Skin epidermis (tissue), 12 donors: ENCODE results near the gene SLC36A3.
A peak's percentile ranks its signal among the peaks of the same experiment; 100 is the strongest.
"Not testable (repeated sequence)": the region's sequence is repeated elsewhere in the genome, so short reads cannot be mapped to it uniquely, and the experiment has no call there.

Experiments used
- H3K27ac ChIP-seq, 21 experiments: fragments of 200-600 bp; sonication (generic) in 11 of 21; one replicate each; pipeline ENCODE4 v1.5.0; 2020; ENCODE audit warnings: mild to moderate bottlenecking in 3 of 21, inconsistent platforms in 2 of 21, moderate library complexity in 2 of 21
- H3K4me3 ChIP-seq, 7 experiments: fragments of 200-600 bp; sonication (generic) in 2 of 7; one replicate each; pipeline ENCODE4 v1.5.0; 2020; ENCODE audit warnings: inconsistent platforms in 2 of 7, mild to moderate bottlenecking in 2 of 7, moderate library complexity in 1 of 7

The SLC36A3 gene

DNA sequence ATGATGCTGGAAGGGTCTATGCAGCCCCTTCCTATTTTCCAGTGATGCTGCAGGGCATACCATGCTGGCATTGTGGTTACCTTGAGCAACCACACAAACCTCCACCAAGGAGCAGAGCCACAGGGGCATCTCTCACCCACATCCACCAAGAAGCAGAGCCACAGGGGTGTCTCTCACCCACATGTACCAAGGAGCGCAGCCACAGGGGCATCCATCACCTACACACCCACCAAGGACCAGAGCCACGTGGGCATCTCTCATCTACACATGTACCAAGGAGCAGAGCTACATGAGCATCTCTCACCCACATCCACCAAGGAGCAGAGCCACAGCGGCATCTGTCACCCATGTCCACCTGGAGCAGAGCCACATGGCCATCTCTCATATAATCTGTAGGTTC lies 59.4 kb downstream of the SLC36A3 start:
- no peak overlapping the region for H3K27ac ChIP-seq

GRCh38 chr5:151243564-151243963 lies 60.0 kb downstream of the SLC36A3 start:
- Histone ChIP-seq H3K4me3 (no peak overlapping the region), H3K27ac (no peak overlapping the region)

More for the DNA sequence above, 59.4 kb downstream of the SLC36A3 start:
- no peak overlapping the region for H3K4me3 ChIP-seq

- Histone ChIP-seq H3K27ac (no peak overlapping the region), H3K4me3 (no peak overlapping the region)
These were observed 60.4 kb downstream of the SLC36A3 start for GRCh38 chr5:151243127-151243526.

- no peak overlapping the region for H3K27ac ChIP-seq
- no peak overlapping the region for H3K4me3 ChIP-seq
These were observed 62.5 kb downstream of the SLC36A3 start for GRCh38 chr5:151240924-151241635.

DNA sequence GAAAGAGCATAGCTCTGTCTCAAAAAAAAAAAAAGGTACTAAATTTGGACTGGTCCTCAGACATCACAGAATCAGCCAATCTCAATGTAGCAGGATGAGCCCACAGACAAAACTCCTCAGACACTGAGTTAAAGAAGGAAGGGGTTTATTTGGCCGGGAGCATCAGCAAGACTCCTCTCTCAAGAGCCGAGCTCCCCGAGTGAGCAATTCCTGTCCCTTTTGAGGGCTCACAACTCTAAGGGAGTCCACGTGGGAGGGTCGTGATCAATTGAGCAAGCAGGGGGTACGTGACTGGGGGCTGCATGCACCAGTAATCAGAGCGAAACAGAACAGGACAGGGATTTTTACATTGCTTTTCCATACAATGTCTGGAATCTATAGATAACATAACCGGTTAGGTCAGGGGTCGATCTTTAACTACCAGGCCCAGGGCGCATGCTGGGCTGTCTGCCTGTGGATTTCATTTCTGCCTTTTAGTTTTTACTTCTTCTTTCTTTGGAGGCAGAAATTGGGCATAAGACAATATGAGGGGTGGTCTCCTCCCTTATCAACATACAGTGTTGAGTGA lies 63.2 kb downstream of the SLC36A3 start:
- H3K27ac ChIP-seq, H3K4me3 ChIP-seq: not testable (repeated sequence)

- H3K27ac ChIP-seq = no peak overlapping the region
- no peak overlapping the region for H3K4me3 ChIP-seq
These were observed 64.2 kb downstream of the SLC36A3 start for GRCh38 chr5:151239237-151239861.

DNA sequence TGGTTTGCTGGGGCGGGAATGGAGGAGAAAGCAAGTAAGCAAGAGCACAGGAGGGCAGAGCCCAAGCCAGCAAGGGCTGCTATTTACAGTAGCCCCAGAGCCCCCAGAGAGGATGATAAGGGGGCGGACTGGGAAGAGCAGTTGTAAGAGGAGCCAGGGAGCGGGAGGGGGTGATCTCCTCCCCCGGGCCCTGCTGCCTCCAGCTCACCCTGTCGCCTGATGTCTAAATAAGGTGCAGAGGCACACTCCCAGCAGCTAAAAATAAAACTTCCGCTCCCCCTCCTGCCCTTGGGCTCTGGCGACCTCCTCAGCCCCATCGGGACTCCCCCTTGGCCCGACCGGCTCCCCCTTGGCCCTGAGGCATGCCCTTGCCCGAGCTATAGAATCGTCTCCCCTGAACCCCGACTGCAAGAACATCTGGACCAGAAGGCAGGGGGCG lies 65.2 kb downstream of the SLC36A3 start:
- no peak overlapping the region for H3K4me3 ChIP-seq
- peak overlapping the region in 2 of 21 experiments; percentile 14 to 46 for H3K27ac ChIP-seq

DNA sequence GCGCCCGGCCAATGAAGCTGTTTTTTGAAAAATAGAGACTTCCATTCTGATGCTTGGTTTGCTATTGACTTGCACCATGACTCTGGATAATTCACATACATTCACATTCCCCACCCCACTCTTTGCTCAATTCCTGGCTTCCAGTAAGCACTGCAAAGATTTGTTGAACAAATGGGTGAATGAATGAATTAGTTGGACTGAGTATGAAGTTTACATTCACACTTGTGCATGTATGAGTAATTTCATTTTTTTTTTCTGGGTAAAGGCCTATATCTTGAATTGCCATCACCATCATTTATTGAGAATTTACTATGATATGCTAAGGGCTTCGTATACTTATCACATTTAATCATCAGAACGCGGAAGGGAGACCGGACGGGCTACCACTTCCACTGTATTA lies 65.9 kb downstream of the SLC36A3 start:
- H3K27ac ChIP-seq = no peak overlapping the region

DNA sequence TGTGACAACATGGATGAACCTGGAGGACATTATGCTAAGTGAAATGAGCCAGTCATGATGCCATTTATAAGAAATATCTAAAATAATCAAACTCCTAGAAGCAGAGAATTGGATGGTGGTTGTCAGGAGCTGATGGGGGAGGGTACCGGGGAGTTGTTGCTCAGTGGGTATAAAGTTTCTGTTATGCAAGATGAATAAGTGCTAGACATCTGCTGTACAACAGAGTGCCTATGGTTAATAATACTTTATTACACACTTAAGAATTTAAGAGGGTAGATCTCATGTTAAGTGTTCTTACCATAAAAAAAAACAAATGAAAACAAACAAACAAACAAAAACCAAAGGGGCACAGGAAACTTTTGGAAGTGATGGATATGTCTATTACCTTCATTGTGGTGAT lies 66.7 kb downstream of the SLC36A3 start:
- Histone ChIP-seq H3K4me3 (no peak overlapping the region), H3K27ac (no peak overlapping the region)

More for the DNA sequence above, 65.9 kb downstream of the SLC36A3 start:
- no peak overlapping the region for H3K4me3 ChIP-seq

GRCh38 chr5:151235239-151235571 lies 68.4 kb downstream of the SLC36A3 start:
- H3K27ac ChIP-seq = peak overlapping the region in 5 of 21 experiments; percentile 23 to 70 (median 52)
- not testable (repeated sequence) for H3K4me3 ChIP-seq

GRCh38 chr5:151234476-151235238 lies 68.9 kb downstream of the SLC36A3 start:
- H3K27ac ChIP-seq = peak overlapping the region in 5 of 21 experiments; percentile 23 to 70 (median 52)
- H3K4me3 ChIP-seq = no peak overlapping the region

GRCh38 chr5:151233616-151234085 lies 69.9 kb downstream of the SLC36A3 start:
- Histone ChIP-seq H3K4me3 (no peak overlapping the region), H3K27ac (no peak overlapping the region)

- no peak overlapping the region for H3K4me3 ChIP-seq
- peak overlapping the region in 1 of 21 experiments; percentile 27 for H3K27ac ChIP-seq
These were observed 72.2 kb downstream of the SLC36A3 start for GRCh38 chr5:151231359-151231758.

DNA sequence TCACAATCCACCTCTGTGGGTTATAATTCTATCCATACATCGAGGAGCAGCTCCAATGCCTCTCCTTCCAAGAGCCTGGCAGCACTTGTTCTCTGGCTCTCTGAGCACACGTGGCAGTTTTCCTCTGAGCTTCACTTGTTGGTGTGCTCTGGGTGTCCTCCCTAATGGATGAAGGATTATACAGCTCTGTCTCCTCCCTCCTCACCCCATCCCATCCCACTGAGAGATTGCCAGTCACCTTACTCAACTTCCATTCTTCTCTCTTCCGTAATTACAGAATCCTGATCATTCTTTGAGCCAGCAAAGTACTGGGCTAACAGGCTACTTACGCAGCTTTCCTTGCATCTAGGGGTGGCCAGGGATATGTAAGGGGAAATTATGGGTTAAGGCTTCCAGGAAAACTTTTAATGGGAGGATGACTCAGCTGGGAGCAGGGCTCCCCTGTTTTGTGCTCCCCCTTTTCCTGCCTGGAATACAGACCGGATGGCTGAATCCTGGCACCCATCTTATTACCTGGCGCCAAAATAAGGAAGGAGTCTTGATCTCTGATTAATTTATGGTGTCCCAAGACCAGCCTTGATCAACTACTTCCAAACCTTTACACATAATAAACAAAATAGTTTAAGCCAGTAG lies 73.4 kb downstream of the SLC36A3 start:
- H3K27ac ChIP-seq = peak overlapping the region in 6 of 21 experiments; percentile 4 to 73 (median 58)
- no peak overlapping the region for H3K4me3 ChIP-seq

DNA sequence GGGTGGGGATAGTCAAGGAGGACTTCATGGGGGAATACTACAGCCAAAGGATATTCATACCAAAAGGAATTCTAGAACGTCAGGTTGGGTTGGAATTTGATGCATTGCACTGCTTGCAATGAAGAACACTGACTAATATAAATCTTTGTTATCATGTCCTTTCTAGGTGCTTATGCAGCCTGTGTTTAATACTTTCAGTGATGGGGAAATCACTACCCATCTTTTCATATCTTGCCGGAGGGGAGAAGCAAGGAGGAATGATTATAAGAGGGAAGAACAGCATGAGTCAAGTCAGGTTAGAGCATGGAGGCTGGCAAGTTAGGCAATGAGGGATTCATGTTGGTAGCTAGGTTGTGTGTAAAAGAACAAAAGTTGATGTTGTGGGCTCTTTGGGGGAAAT lies 74.6 kb downstream of the SLC36A3 start:
- H3K4me3 ChIP-seq = no peak overlapping the region
- no peak overlapping the region for H3K27ac ChIP-seq

GRCh38 chr5:151227918-151228447 lies 75.6 kb downstream of the SLC36A3 start:
- no peak overlapping the region for H3K27ac ChIP-seq
- H3K4me3 ChIP-seq = no peak overlapping the region
